Breast epithelium (tissue), 4 donors: ENCODE results near the gene JTB. TPM values are rescaled to one million over a fixed set of nuclear protein-coding genes. Genes with fewer than 3 reads are reported as not detected.
A peak's percentile ranks its signal among the peaks of the same experiment; 100 is the strongest.

Experiments
- DNase-seq, 2 donors: peaks; one replicate each; pipeline ENCODE4 v3.0.0-alpha.2; 2019; ENCODE audit warnings: low spot score in 2 of 2
- H3K27ac ChIP-seq, 2 donors: fragments of 200-600 bp; sonication (generic) in 1 of 2; one replicate each; pipeline ENCODE4 v1.5.1; 2016 to 2019; ENCODE audit warnings: mild to moderate bottlenecking in 1 of 2
- H3K27me3 ChIP-seq, 2 donors: fragments of 200-600 bp; sonication (generic) in 1 of 2; one replicate each; pipeline versions ENCODE4 v1.5.1 to v1.6.0; 2017 to 2019; ENCODE audit warnings: control low read depth in 1 of 2, mild to moderate bottlenecking in 1 of 2
- H3K36me3 ChIP-seq: fragments of 200-600 bp; one replicate; pipeline ENCODE4 v1.5.1; 2019
- H3K4me1 ChIP-seq, 2 donors: fragments of 200-600 bp; sonication (generic); one replicate each; pipeline ENCODE4 v1.5.1; 2016 to 2019; ENCODE audit warnings: control low read depth in 1 of 2
- H3K4me3 ChIP-seq, 3 donors: fragments of 200-600 bp; sonication (generic); 1 replicate in 2 of 3; 2 replicates in 1 of 3; pipeline ENCODE4 v1.5.1; 2016 to 2019; ENCODE audit warnings: mild to moderate bottlenecking in 3 of 3, moderate library complexity in 2 of 3
- H3K9me3 ChIP-seq, 2 donors: fragments of 200-600 bp; sonication (generic) in 1 of 2; one replicate each; pipeline ENCODE4 v1.5.1; 2016 to 2019; ENCODE audit warnings: control low read depth in 1 of 2
- POLR2A ChIP-seq: fragments of 450-650 bp; IDR thresholded peaks from one replicate; pipeline ENCODE4 v1.6.1; 2016; ENCODE audit warnings: antibody characterized with exemption, mild to moderate bottlenecking, moderate library complexity
- POLR2AphosphoS5 ChIP-seq, 3 donors: sonication (generic); formaldehyde crosslinking; IDR thresholded peaks; one replicate each; pipeline ENCODE4 v1.6.1; 2017; ENCODE audit warnings: antibody characterized with exemption in 3 of 3
- intact Hi-C: fragments of 100-400 bp; cut with DNase I; formaldehyde crosslinking; loops from one replicate; pipeline ENCODE4 v1.15.1; 2023; ENCODE audit warnings: low total_unique reads
- total RNA-seq, 3 donors: library from RNA; depleted of rRNA; stranded (reverse); fragments of >200 nt; gene quantifications; one replicate each; pipeline ENCODE4 v1.1.0, GENCODE V29; 2016
- TF ChIP-seq, protein P1 (sequence below), 3 donors: fragments of 450-650 bp; IDR thresholded peaks; one replicate each; pipeline ENCODE4 v1.5.1; 2016 to 2017; ENCODE audit warnings: antibody characterized with exemption in 3 of 3, mild to moderate bottlenecking in 3 of 3, moderate library complexity in 3 of 3

JTB gene
- total RNA-seq, 3 donors from 2014 or later, result 237 to 315 (median 268) TPM

- DNase-seq, result no peak
- TF ChIP-seq POLR2AphosphoS5 (IDR thresholded peaks at IDR 0.05) (no peak), POLR2A (no peak)
- TF ChIP-seq, protein P1, sequence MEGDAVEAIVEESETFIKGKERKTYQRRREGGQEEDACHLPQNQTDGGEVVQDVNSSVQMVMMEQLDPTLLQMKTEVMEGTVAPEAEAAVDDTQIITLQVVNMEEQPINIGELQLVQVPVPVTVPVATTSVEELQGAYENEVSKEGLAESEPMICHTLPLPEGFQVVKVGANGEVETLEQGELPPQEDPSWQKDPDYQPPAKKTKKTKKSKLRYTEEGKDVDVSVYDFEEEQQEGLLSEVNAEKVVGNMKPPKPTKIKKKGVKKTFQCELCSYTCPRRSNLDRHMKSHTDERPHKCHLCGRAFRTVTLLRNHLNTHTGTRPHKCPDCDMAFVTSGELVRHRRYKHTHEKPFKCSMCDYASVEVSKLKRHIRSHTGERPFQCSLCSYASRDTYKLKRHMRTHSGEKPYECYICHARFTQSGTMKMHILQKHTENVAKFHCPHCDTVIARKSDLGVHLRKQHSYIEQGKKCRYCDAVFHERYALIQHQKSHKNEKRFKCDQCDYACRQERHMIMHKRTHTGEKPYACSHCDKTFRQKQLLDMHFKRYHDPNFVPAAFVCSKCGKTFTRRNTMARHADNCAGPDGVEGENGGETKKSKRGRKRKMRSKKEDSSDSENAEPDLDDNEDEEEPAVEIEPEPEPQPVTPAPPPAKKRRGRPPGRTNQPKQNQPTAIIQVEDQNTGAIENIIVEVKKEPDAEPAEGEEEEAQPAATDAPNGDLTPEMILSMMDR (IDR thresholded peaks at IDR 0.05), result no peak
- no peaks in the 10 kb centered on the region for H3K36me3 ChIP-seq
- no peaks in the 10 kb centered on the region for H3K27me3 ChIP-seq
- no peak overlapping the region for H3K4me3 ChIP-seq
- intact Hi-C loops, result no loop called here
- peak overlapping the region in 1 of 2 donors; percentile 61 for H3K27ac ChIP-seq
- no peaks in the 10 kb centered on the region for H3K9me3 ChIP-seq
- no peaks in the 10 kb centered on the region for H3K4me1 ChIP-seq
These were observed 49.2 kb downstream of the JTB start for GRCh38 chr1:153928245-153928644.

DNA sequence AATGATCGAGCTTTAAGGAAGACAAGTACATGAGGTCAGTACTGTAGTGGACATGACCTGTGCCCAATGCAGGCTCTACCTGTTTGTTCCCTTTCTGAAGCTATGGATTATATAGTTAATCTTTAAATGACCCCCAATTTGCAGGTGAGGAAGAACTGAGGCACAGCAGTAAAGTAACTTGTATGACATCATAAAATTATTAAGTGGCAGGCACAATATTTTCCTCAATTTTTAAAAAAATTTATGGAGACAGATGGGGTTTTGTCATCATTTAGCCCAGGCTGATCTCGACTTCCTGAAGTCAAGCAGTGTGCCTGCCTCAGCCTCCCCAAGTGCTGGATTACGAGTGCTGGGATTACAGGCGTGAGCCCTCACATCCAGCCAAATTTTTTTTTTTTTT lies 51.1 kb downstream of the JTB start:
- H3K4me3 ChIP-seq, result no peak overlapping the region
- peaks cover 0 to 2% of the 10 kb centered on the region in 2 donors for H3K4me1 ChIP-seq
- intact Hi-C loops, result no loop called here
- DNase-seq, result no peak
- no peaks in the 10 kb centered on the region for H3K36me3 ChIP-seq
- no peaks in the 10 kb centered on the region for H3K9me3 ChIP-seq
- no peaks in the 10 kb centered on the region for H3K27me3 ChIP-seq
- no peak for TF ChIP-seq POLR2AphosphoS5 (IDR thresholded peaks at IDR 0.05)
- no peak for TF ChIP-seq POLR2A
- TF ChIP-seq, protein P1 (IDR thresholded peaks at IDR 0.05), result no peak
- no peak overlapping the region for H3K27ac ChIP-seq

Other genes with a start within 250 kb of the JTB start
- 10 to 100 TPM; 46.5 to 53.4 (median 51.7) TPM for gene INTS3, start 249.6 kb downstream of the JTB start, total RNA-seq
- gene SLC27A3, start 202.3 kb downstream of the JTB start, total RNA-seq, result 10 to 100 TPM; 23.0 to 36.2 (median 31.5) TPM
- gene GATAD2B, start 54.7 kb downstream of the JTB start, total RNA-seq, result 10 to 100 TPM; 18.7 to 21.2 (median 20.0) TPM
- gene DENND4B, start 31.0 kb downstream of the JTB start, total RNA-seq, result 10 to 100 TPM; 33.4 to 34.1 (median 33.8) TPM
- gene CRTC2, start 19.1 kb downstream of the JTB start, total RNA-seq, result 10 to 100 TPM; 16.2 to 19.7 (median 19.0) TPM
- gene SLC39A1, start 14.1 kb downstream of the JTB start, total RNA-seq, result 100 to 1,000 TPM; 102 to 119 (median 111) TPM
- 10 to 100 TPM; 10.6 to 80.5 (median 65.2) TPM for gene CREB3L4, start 9.8 kb downstream of the JTB start, total RNA-seq
- gene RAB13, start 8.7 kb upstream of the JTB start, total RNA-seq, result 10 to 100 TPM; 45.8 to 68.3 (median 62.6) TPM
- 1,000 to 10,000 TPM; 2,845 to 3,909 (median 3,226) TPM for gene RPS27, start 13.1 kb upstream of the JTB start, total RNA-seq
- gene NUP210L, start 177.4 kb upstream of the JTB start, total RNA-seq, result under 1 TPM in 1 of 3 donors, not detected in 2; under 0.01 TPM
- gene TPM3, start 214.4 kb upstream of the JTB start, total RNA-seq, result 100 to 1,000 TPM; 236 to 302 (median 245) TPM
- gene CFAP141, start 228.7 kb upstream of the JTB start, total RNA-seq, result not detected
- 10 to 100 TPM; 64.8 to 79.3 (median 70.1) TPM for gene UBAP2L, start 243.3 kb upstream of the JTB start, total RNA-seq